Measurements from ENCODE around the gene DENND2A.

Gene DENND2A

DNA sequence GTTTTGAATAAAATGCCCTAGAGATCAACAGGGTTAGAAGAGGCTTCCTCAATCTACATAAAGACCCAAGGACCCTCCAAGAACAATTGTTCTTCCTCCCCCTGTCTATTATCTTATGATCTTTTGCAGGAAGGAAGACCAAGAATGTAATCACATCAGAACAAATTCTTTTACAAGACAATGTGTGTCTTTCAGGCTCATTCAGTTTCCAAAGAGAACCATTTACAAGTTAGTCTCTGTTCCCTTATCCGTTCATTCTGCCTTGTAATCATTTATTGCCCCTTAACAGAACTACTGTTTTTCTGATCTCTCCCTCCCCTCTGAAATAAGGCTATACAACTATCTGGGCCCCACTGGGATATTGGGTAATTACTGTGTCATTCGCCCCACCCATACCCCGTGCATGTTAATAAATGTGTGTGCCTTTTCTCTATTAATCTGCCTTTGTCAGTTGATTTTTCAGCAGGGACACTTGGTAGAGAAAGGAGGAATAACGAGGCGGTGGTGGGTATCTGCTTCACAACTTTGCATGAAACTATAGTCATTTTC, 155.6 kb downstream of the DENND2A start:
- Histone ChIP-seq H3K36me3 (ENCODE audit: control insufficient read depth, insufficient read depth, low read length, severe bottlenecking) (no peaks in the 10 kb centered on the region), H3K4me3 (ENCODE audit: low read length) (no peak overlapping the region), H3K9ac (ENCODE audit: low read length) (no peak overlapping the region), H3K27me3 (replicated peaks; ENCODE audit: control insufficient read depth, insufficient read depth, low read length) (no peaks in the 10 kb centered on the region), H3K9me3 (ENCODE audit: control insufficient read depth, low read length) (no peaks in the 10 kb centered on the region), H3K4me1 (ENCODE audit: control insufficient read depth, insufficient read depth, low read length) (peaks cover 9% of the 10 kb centered on the region)
- no peak for DNase-seq (ENCODE audit: low read depth)

DNA sequence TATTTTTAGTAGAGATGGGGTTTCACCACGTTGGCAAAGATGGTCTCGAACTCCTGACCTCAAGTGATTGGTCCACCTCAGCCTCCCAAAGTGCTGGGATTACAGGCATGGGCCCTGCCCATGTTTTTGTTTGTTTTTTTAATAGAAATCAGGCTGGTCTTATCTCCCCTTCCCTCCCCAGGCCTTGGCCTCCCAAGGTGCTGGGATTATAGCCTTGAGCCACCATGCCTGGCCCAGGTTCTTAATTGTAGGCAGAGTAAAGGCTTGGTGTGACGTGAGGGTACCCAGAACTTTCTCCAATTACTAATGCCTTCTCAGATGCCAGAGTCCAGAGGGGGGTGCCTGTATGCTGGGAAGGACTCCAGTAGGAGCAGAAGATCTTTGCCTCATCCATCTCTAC, 156.1 kb downstream of the DENND2A start:
- no peaks in the 10 kb centered on the region for H3K36me3 ChIP-seq (ENCODE audit: control insufficient read depth, insufficient read depth, low read length, severe bottlenecking)
- peaks cover 13% of the 10 kb centered on the region for H3K4me1 ChIP-seq (ENCODE audit: control insufficient read depth, insufficient read depth, low read length)
- H3K4me3 ChIP-seq (ENCODE audit: low read length), result no peak overlapping the region
- no peak overlapping the region for H3K9ac ChIP-seq (ENCODE audit: low read length)
- no peaks in the 10 kb centered on the region for H3K27me3 ChIP-seq (replicated peaks; ENCODE audit: control insufficient read depth, insufficient read depth, low read length)
- DNase-seq (ENCODE audit: low read depth), result no peak
- no peaks in the 10 kb centered on the region for H3K9me3 ChIP-seq (ENCODE audit: control insufficient read depth, low read length)

DNA sequence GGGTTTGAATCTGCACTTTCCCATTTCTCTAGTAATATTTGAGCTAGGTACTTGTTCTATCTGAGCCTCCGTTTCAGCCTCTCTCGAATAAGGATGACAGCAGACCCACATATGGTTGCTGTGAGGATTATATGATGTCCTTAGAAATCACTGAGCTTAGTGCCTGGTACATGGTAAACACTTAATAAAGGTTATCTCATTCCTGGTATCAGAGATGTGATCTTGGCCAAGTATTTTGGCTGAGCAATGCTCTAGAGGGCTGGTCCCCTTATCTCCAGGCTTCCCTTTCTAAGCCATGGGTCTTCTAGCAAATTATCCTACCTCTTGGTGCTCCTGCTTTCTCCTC, 160.9 kb downstream of the DENND2A start:
- Histone ChIP-seq H3K4me1 (ENCODE audit: control insufficient read depth, insufficient read depth, low read length) (peaks cover 7% of the 10 kb centered on the region), H3K9me3 (ENCODE audit: control insufficient read depth, low read length) (no peaks in the 10 kb centered on the region), H3K27me3 (replicated peaks; ENCODE audit: control insufficient read depth, insufficient read depth, low read length) (no peaks in the 10 kb centered on the region), H3K9ac (ENCODE audit: low read length) (peak overlapping the region; percentile 90), H3K36me3 (ENCODE audit: control insufficient read depth, insufficient read depth, low read length, severe bottlenecking) (no peaks in the 10 kb centered on the region), H3K4me3 (ENCODE audit: low read length) (peak overlapping the region; percentile 92)
- DNase-seq (ENCODE audit: low read depth), result no peak

- no peaks in the 10 kb centered on the region for H3K36me3 ChIP-seq (ENCODE audit: control insufficient read depth, insufficient read depth, low read length, severe bottlenecking)
- no peaks in the 10 kb centered on the region for H3K27me3 ChIP-seq (replicated peaks; ENCODE audit: control insufficient read depth, insufficient read depth, low read length)
- peak; percentile 97 for DNase-seq (ENCODE audit: low read depth)
- no peaks in the 10 kb centered on the region for H3K9me3 ChIP-seq (ENCODE audit: control insufficient read depth, low read length)
- H3K9ac ChIP-seq (ENCODE audit: low read length), result peak within 1 kb of the TSS; percentile 90
- H3K4me3 ChIP-seq (ENCODE audit: low read length), result peak within 1 kb of the TSS; percentile 92
- H3K4me1 ChIP-seq (ENCODE audit: control insufficient read depth, insufficient read depth, low read length), result peaks cover 7% of the 10 kb centered on the region
Measured at GRCh38 chr7:140479062-140479738, 161.4 kb downstream of the DENND2A start, which contains the start of gene MKRN1. TSS of gene MKRN1 (minus strand) at chr7:140479505. CDS start at chr7:140479344, 161 bp downstream.

- H3K36me3 ChIP-seq (ENCODE audit: control insufficient read depth, insufficient read depth, low read length, severe bottlenecking), result no peaks in the 10 kb centered on the region
- peak; percentile 75 for DNase-seq (ENCODE audit: low read depth)
Measured at GRCh38 chr7:140478246-140479061, 162.2 kb downstream of the DENND2A start.

GRCh38 chr7:140476698-140477261, 163.8 kb downstream of the DENND2A start:
- no peak for DNase-seq (ENCODE audit: low read depth)
- H3K9ac ChIP-seq (ENCODE audit: low read length), result peak overlapping the region; percentile 54
- no peaks in the 10 kb centered on the region for H3K27me3 ChIP-seq (replicated peaks; ENCODE audit: control insufficient read depth, insufficient read depth, low read length)
- peak overlapping the region; percentile 37 for H3K4me3 ChIP-seq (ENCODE audit: low read length)
- no peaks in the 10 kb centered on the region for H3K9me3 ChIP-seq (ENCODE audit: control insufficient read depth, low read length)
- H3K4me1 ChIP-seq (ENCODE audit: control insufficient read depth, insufficient read depth, low read length), result peaks cover 7% of the 10 kb centered on the region
- H3K36me3 ChIP-seq (ENCODE audit: control insufficient read depth, insufficient read depth, low read length, severe bottlenecking), result no peaks in the 10 kb centered on the region

More at GRCh38 chr7:140478246-140479061, 162.2 kb downstream of the DENND2A start:
- Histone ChIP-seq H3K4me3 (ENCODE audit: low read length) (peak overlapping the region; percentile 92), H3K9ac (ENCODE audit: low read length) (peak overlapping the region; percentile 90), H3K4me1 (ENCODE audit: control insufficient read depth, insufficient read depth, low read length) (peaks cover 7% of the 10 kb centered on the region), H3K27me3 (replicated peaks; ENCODE audit: control insufficient read depth, insufficient read depth, low read length) (no peaks in the 10 kb centered on the region), H3K9me3 (ENCODE audit: control insufficient read depth, low read length) (no peaks in the 10 kb centered on the region)

GRCh38 chr7:140475747-140476333, 164.8 kb downstream of the DENND2A start:
- Histone ChIP-seq H3K27me3 (replicated peaks; ENCODE audit: control insufficient read depth, insufficient read depth, low read length) (no peaks in the 10 kb centered on the region), H3K4me3 (ENCODE audit: low read length) (no peak overlapping the region), H3K9me3 (ENCODE audit: control insufficient read depth, low read length) (no peaks in the 10 kb centered on the region), H3K9ac (ENCODE audit: low read length) (no peak overlapping the region), H3K4me1 (ENCODE audit: control insufficient read depth, insufficient read depth, low read length) (peaks cover 7% of the 10 kb centered on the region), H3K36me3 (ENCODE audit: control insufficient read depth, insufficient read depth, low read length, severe bottlenecking) (peaks cover 6% of the 10 kb centered on the region)
- DNase-seq (ENCODE audit: low read depth), result peak; percentile 77

Data from adipocyte (in vitro differentiated cells).